HT1080 (cell line): Measurements from ENCODE around the gene ARHGAP1. TPM values are rescaled to one million over a fixed set of nuclear protein-coding genes. Genes with fewer than 3 reads are reported as not detected.
"Not testable (repeated sequence)": the region's sequence is repeated elsewhere in the genome, so short reads cannot be mapped to it uniquely, and the experiment has no call there.

Source experiments
- DNase-seq: peaks from one replicate; pipeline ENCODE4 v3.0.0-alpha.2; 2015; ENCODE audit warnings: low read depth
- total RNA-seq: library from RNA; depleted of rRNA; stranded (reverse); fragments of >200 nt; shearing (Covaris generic); gene quantifications from 2 replicates; pipeline ENCODE4 v1.2.3, GENCODE V29; 2014

Gene ARHGAP1
- total RNA-seq, 1 experiment from 2014 or later, result 46.9 TPM

- DNase-seq, result no peak
These were observed 23.7 kb upstream of the ARHGAP1 start for GRCh38 chr11:46724088-46724487.

- no peak for DNase-seq
These were observed 22.9 kb upstream of the ARHGAP1 start for GRCh38 chr11:46723359-46723680.

GRCh38 chr11:46722566-46723358 is 22.3 kb upstream of the ARHGAP1 start:
- DNase-seq, result no peak

- DNase-seq, result no peak
These were observed 20.9 kb upstream of the ARHGAP1 start for GRCh38 chr11:46721286-46721685.

- DNase-seq, result no peak
These were observed 19.3 kb upstream of the ARHGAP1 start for GRCh38 chr11:46719543-46720218.

- no peak for DNase-seq
These were observed 18.7 kb upstream of the ARHGAP1 start, which contains the start of gene F2 for GRCh38 chr11:46719048-46719542. Gene F2, plus strand, starts transcription at chr11:46719213. Its CDS starts 23 bp downstream, at chr11:46719236.

- DNase-seq, result no peak
These were observed 18.0 kb upstream of the ARHGAP1 start for GRCh38 chr11:46718155-46719019.

- not testable (repeated sequence) for DNase-seq
These were observed 17.4 kb upstream of the ARHGAP1 start for GRCh38 chr11:46717825-46718154.

- DNase-seq, result no peak
These were observed 12.6 kb upstream of the ARHGAP1 start for GRCh38 chr11:46712874-46713576.

GRCh38 chr11:46711303-46711702 is 10.9 kb upstream of the ARHGAP1 start:
- DNase-seq, result no peak

- DNase-seq, result peak; percentile 95
These were observed 10.4 kb upstream of the ARHGAP1 start for GRCh38 chr11:46710821-46711269.

GRCh38 chr11:46709351-46709750 is 8.9 kb upstream of the ARHGAP1 start:
- DNase-seq, result not testable (repeated sequence)

GRCh38 chr11:46706886-46707285 is 6.5 kb upstream of the ARHGAP1 start:
- DNase-seq, result no peak

GRCh38 chr11:46705070-46705688 is 4.8 kb upstream of the ARHGAP1 start:
- no peak for DNase-seq

GRCh38 chr11:46701078-46701654 is 747 bp upstream of the ARHGAP1 start:
- no peak for DNase-seq

- DNase-seq, result no peak
These were observed 1.8 kb downstream of the ARHGAP1 start for GRCh38 chr11:46698597-46698996.

GRCh38 chr11:46697723-46698122 is 2.7 kb downstream of the ARHGAP1 start:
- no peak for DNase-seq

GRCh38 chr11:46697303-46697702 is 3.1 kb downstream of the ARHGAP1 start:
- DNase-seq, result no peak

GRCh38 chr11:46696212-46696558 is 4.2 kb downstream of the ARHGAP1 start:
- DNase-seq, result no peak
